Right atrium auricular region (tissue), 2 donors: Measurements from ENCODE around the gene SND1. TPM values are rescaled to one million over a fixed set of nuclear protein-coding genes. Genes with fewer than 3 reads are reported as not detected.

Source experiments
- DNase-seq: peaks from one replicate; pipeline ENCODE4 v3.0.0-alpha.2; 2019; ENCODE audit warnings: low spot score
- H3K27ac ChIP-seq, 2 donors: fragments of 200-600 bp; sonication (generic); 1 replicate in 1 of 2; 2 replicates in 1 of 2; pipeline ENCODE4 v1.5.1; 2016 to 2019
- H3K27me3 ChIP-seq, 2 donors: fragments of 200-600 bp; sonication (generic); one replicate each; pipeline versions ENCODE4 v1.5.1 to v1.6.0; 2017 to 2019
- H3K36me3 ChIP-seq: fragments of 200-600 bp; sonication (generic); one replicate; pipeline ENCODE4 v1.5.1; 2016
- H3K4me1 ChIP-seq, 2 donors: fragments of 200-600 bp; sonication (generic); one replicate each; pipeline versions ENCODE4 v1.5.1 to v1.6.0; 2017 to 2019
- H3K4me3 ChIP-seq, 2 donors: fragments of 200-600 bp; sonication (generic); 1 replicate in 1 of 2; 2 replicates in 1 of 2; pipeline ENCODE4 v1.5.1; 2017 to 2019; ENCODE audit warnings: mild to moderate bottlenecking in 1 of 2, moderate library complexity in 1 of 2
- H3K9me3 ChIP-seq, 2 donors: fragments of 200-600 bp; sonication (generic); one replicate each; pipeline ENCODE4 v1.5.1; 2019
- total RNA-seq, 2 donors: library from RNA; depleted of rRNA; stranded (reverse); fragments of >200 nt; gene quantifications; one replicate each; pipeline ENCODE4 v1.1.0, GENCODE V29; 2016
- TF ChIP-seq, protein P1 (sequence below), 2 donors: fragments of 200-600 bp; sonication (generic); IDR thresholded peaks; one replicate each; pipeline ENCODE4 v1.5.1; 2019; ENCODE audit warnings: antibody characterized with exemption in 2 of 2

SND1 gene
- total RNA-seq, 2 donors from 2014 or later: 69.4 to 77.6 TPM

DNA sequence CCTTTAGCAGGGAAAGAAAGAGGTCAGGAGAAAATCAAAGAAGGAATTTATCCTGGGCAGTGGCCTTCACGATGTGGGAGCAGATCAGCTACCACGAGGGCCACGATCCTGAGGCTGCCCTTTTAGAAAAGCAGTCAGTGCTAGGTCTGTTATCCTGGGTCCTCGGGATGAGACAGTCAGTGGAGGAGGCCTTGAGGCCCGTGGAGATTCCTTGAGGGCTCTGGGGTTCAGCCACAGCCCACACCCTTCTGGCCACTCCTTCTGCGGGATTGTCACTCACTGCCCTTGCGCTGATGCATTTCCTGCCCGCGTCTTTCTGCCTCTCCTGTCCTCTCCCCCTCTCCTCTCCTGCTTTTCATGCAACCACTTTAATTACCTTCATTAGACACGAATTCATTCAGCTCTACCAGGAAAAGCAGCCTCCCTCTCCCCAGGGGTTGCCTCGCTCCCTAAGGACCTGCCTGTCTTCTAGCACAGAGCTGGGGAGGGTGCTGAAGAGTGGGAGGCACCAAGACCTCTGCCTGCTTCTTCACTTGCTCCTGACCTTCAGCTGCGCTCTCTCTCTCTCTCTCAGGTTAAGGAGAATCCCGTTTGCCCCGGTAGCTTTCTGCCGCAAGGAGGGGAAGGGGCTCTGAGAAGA, 421.8 kb downstream of the SND1 start:
- Histone ChIP-seq H3K27me3 (no peaks in the 10 kb centered on the region), H3K36me3 (peaks cover 7% of the 10 kb centered on the region)

DNA sequence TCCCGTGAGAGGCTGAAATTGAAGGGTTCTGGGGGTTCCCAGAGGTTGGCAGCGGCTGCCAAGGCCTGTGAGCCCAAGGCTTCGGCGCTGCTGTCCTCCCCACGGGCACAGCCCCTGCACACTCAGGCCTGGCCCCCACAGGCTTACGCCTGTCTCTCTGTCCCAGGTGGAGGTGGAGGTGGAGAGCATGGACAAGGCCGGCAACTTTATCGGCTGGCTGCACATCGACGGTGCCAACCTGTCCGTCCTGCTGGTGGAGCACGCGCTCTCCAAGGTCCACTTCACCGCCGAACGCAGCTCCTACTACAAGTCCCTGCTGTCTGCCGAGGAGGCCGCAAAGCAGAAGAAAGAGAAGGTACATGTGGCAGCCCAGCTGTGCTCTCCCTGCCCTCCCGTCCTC, 422.3 kb downstream of the SND1 start:
- DNase-seq: no peak
- no peak overlapping the region for H3K4me3 ChIP-seq
- H3K27ac ChIP-seq: no peak overlapping the region
- H3K9me3 ChIP-seq: no peaks in the 10 kb centered on the region
- peaks cover 0 to 24% of the 10 kb centered on the region in 2 donors for H3K4me1 ChIP-seq
- H3K36me3 ChIP-seq: peaks cover 7% of the 10 kb centered on the region
- TF ChIP-seq, protein P1, sequence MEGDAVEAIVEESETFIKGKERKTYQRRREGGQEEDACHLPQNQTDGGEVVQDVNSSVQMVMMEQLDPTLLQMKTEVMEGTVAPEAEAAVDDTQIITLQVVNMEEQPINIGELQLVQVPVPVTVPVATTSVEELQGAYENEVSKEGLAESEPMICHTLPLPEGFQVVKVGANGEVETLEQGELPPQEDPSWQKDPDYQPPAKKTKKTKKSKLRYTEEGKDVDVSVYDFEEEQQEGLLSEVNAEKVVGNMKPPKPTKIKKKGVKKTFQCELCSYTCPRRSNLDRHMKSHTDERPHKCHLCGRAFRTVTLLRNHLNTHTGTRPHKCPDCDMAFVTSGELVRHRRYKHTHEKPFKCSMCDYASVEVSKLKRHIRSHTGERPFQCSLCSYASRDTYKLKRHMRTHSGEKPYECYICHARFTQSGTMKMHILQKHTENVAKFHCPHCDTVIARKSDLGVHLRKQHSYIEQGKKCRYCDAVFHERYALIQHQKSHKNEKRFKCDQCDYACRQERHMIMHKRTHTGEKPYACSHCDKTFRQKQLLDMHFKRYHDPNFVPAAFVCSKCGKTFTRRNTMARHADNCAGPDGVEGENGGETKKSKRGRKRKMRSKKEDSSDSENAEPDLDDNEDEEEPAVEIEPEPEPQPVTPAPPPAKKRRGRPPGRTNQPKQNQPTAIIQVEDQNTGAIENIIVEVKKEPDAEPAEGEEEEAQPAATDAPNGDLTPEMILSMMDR (IDR thresholded peaks at IDR 0.05): no peak
- no peaks in the 10 kb centered on the region for H3K27me3 ChIP-seq

More for the DNA sequence above, 421.8 kb downstream of the SND1 start:
- Histone ChIP-seq H3K9me3 (no peaks in the 10 kb centered on the region), H3K27ac (no peak overlapping the region), H3K4me3 (no peak overlapping the region), H3K4me1 (peaks cover 0 to 24% of the 10 kb centered on the region in 2 donors)
- no peak for DNase-seq
- TF ChIP-seq, protein P1 (IDR thresholded peaks at IDR 0.05): no peak

DNA sequence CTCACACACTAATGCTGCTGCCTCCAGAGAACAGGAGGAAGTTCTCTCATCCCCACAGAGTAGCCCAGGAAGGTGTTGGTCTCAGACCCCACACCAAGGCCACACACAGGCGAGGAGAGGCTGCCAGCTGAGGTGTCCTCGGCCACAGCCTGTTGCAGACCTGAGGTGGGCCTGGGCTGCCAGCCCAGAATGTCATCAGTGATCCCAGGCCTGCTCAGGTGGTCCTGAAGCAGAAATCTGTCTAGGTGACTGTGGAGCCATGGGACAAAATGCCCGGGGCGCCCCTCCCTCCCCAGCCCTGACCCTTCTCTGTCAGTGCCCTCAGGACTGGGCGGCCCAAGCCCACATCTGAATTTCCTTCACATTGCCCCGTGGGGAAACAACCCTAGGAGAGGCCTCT, 422.7 kb downstream of the SND1 start:
- peaks cover 0 to 24% of the 10 kb centered on the region in 2 donors for H3K4me1 ChIP-seq
- H3K27ac ChIP-seq: no peak overlapping the region
- no peaks in the 10 kb centered on the region for H3K9me3 ChIP-seq
- H3K4me3 ChIP-seq: no peak overlapping the region
- H3K27me3 ChIP-seq: no peaks in the 10 kb centered on the region
- peaks cover 7% of the 10 kb centered on the region for H3K36me3 ChIP-seq
- no peak for DNase-seq
- TF ChIP-seq, protein P1 (IDR thresholded peaks at IDR 0.05): no peak

DNA sequence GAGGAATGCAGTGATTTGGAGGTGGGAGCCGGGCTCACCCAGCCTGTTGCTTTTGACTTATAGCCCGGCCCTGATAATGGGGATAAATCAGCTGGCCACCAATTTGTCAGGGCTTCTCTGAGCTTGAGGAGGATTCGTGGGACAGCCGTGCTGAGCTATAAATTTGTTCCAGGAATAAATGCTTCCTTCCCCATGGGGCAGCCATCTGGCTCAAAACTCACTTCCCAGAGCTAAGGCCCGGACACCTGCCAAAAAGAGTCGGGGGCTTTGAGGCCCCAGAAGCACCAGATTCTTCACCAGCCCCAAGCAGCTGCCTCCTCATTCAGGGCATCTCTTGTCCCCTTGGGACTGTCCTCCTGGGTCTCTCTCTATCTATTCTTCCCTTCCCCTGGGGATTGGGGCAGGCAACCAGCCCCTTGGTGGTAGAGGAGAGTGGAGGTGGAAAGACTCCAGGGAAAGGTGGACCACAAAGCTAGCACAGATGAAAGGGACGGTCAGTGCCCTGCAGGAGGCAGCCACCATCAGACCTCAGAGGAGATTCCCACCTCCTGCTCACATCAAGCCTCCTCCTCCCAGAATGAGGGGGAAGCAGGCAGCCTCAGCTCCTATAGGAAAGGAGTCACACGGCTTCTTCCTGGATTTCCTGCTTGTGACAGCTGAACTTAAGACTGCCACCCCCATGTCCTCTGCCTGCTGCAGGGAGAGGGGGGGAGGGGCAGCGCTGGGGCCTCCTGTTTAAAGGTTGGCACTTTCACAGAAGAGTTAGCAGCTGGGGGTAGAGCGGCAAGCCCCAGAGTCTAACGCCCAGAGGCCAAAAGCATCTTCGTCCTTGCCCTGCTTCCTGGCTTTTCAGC, 423.5 kb downstream of the SND1 start:
- no peak for DNase-seq
- peaks cover 7% of the 10 kb centered on the region for H3K36me3 ChIP-seq
- no peaks in the 10 kb centered on the region for H3K9me3 ChIP-seq

DNA sequence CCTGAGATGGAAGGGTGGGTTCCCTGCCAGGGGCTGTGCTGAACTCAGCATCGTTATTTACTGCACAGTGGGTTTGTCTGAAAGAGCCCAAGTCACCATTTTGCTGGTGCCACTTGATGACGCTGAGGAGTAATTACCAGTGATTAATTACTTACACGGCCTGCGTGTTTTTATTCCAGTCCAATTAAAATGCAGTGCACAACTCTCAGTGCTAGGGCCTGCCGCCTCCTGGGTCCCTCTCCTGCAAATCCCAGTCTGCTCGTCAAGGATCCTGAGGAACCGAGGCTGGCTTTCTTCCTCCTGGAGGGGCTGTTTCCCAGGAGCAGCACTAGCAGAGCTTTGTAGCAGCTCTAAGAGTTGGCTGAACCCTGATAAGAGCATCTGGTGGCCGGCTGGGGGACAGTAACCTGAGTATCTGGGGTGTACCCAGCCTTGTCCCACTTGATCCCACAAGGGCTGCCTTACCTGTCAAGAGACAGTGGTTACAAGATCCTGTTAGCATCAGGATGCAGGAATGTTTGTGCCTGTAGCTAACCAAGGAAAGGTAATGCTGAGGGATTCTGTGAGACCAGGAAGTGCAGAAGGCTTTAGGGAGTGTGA, 424.3 kb downstream of the SND1 start:
- TF ChIP-seq, protein P1 (IDR thresholded peaks at IDR 0.05): no peak
- Histone ChIP-seq H3K4me3 (no peak overlapping the region), H3K36me3 (peaks cover 7% of the 10 kb centered on the region), H3K4me1 (peaks cover 0 to 24% of the 10 kb centered on the region in 2 donors), H3K27me3 (no peaks in the 10 kb centered on the region), H3K27ac (no peak overlapping the region), H3K9me3 (no peaks in the 10 kb centered on the region)
- no peak for DNase-seq

More for the DNA sequence above, 423.5 kb downstream of the SND1 start:
- Histone ChIP-seq H3K4me1 (peaks cover 0 to 24% of the 10 kb centered on the region in 2 donors), H3K4me3 (no peak overlapping the region), H3K27ac (no peak overlapping the region), H3K27me3 (no peaks in the 10 kb centered on the region)
- TF ChIP-seq, protein P1 (IDR thresholded peaks at IDR 0.05): no peak
